Brain microvascular endothelial cell (primary cell): Measurements from ENCODE around the gene KCNN3.

Experiments used
- DNase-seq: peaks from one replicate; pipeline ENCODE4 v3.0.0-alpha.2; 2020
- H3K27ac ChIP-seq: fragments of 250-450 bp; sonication (Bioruptor Pico); 2 replicates; pipeline ENCODE4 v1.5.1; 2020; ENCODE audit warnings: mild to moderate bottlenecking, moderate library complexity
- H3K27me3 ChIP-seq: fragments of 250-450 bp; sonication (Bioruptor Pico); replicated peaks from 2 replicates; pipeline ENCODE4 v1.5.1; 2020; ENCODE audit warnings: mild to moderate bottlenecking
- H3K36me3 ChIP-seq: fragments of 250-450 bp; sonication (Bioruptor Pico); replicated peaks from 2 replicates; pipeline ENCODE4 v1.5.1; 2020; ENCODE audit warnings: mild to moderate bottlenecking
- H3K4me3 ChIP-seq: 2 replicates; pipeline ENCODE4 v1.5.1; 2011; ENCODE audit warnings: low read depth, mild to moderate bottlenecking, control low read depth, low read length, moderate library complexity
- CTCF ChIP-seq: IDR thresholded peaks from 2 replicates; pipeline ENCODE4 v1.5.1; 2011; ENCODE audit warnings: low read depth, mild to moderate bottlenecking, moderate library complexity, low read length, control low read depth, inconsistent platforms; ENCODE audit errors: missing control alignments
- in situ Hi-C: cut with HindIII; loops from 2 replicates; pipeline ENCODE4 v1.10.0; 2017; ENCODE audit warnings: low sequenced_read_pairs, low pct_ligation_motif_present

The KCNN3 gene

DNA sequence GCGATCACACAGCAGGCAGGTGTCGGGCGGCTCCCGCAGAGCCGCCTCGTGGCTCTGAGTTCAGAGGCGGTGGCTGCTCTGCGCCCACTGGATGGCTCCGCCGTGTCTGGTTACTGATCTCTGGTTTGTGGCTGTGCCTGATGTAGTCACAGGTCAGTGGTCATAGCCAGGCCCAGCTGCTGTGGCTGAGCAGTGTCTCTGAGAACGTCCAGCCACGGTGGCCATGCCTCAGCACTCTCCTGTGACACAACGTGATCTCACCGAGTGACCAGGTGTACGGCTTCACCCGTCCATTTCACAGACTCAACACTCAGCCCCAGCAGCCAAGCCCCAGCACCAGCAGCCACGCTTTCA lies 61.2 kb downstream of the KCNN3 start:
- Histone ChIP-seq H3K27me3 (peaks cover 21% of the 10 kb centered on the region), H3K4me3 (no peak overlapping the region), H3K36me3 (no peaks in the 10 kb centered on the region), H3K27ac (no peak overlapping the region)
- in situ Hi-C loops, result no loop called here
- TF ChIP-seq CTCF, result no peak
- DNase-seq, result no peak

DNA sequence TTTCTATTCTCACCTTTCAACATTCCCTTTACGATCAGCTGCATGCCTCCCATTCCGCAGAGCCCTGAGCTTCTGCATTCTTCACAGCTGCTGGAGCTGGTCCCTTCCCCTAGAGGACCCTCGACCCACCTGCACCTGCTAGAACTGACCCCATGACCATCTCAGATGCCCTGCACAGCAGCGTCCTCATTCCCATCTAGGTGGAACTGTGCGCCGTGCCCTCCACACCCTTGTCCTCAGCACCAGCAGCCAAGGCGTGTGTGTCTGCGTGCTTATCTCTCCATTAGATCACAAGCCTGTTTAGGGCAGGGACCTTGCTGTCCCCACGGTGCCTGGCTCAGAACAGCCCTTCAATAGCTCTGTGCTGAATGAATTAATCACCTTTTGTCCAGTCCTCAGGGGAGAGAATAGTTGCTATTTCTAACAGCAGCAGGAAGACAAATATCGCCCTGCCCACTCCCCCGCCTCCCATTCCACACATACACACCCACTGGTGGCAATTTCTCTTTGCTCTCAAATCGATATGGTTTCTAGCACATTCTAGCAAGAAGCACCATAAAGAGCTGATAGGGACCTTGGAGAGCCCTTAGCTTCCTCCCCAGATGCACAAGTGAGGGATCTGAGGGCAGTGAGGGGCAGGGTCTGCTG lies 61.7 kb downstream of the KCNN3 start:
- no peak overlapping the region for H3K27ac ChIP-seq
- in situ Hi-C loops, result no loop called here
- peaks cover 21% of the 10 kb centered on the region for H3K27me3 ChIP-seq
- no peak for TF ChIP-seq CTCF
- H3K36me3 ChIP-seq, result no peaks in the 10 kb centered on the region
- H3K4me3 ChIP-seq, result no peak overlapping the region
- no peak for DNase-seq

DNA sequence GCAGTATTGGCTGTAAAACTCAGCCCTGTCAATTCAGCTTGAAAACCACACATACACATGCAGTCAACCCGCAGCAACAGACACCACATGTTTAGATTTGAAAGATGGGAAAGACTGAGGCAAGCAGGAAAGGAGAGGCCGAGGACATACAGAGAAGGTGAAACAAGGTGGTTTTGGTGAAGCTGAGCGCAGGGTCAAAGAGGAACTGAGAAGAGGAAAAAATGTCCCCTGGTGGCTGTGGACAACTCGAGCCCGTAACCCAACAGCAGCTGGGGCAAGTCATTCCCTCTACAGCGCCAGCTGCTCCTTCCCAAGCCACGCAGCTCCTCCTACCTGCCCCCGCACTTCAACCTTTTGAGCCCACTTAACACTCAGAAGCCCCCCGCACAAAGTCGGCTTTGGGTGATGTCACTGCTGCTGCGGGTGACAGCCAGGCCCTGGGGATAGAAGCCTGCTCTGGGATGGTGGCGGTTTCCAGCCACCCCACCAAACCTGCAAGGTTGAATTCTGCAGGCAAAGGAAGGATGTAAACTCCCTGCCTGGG lies 63.0 kb downstream of the KCNN3 start:
- in situ Hi-C loops, result no loop called here
- Histone ChIP-seq H3K36me3 (no peaks in the 10 kb centered on the region), H3K4me3 (no peak overlapping the region), H3K27me3 (peaks cover 21% of the 10 kb centered on the region), H3K27ac (no peak overlapping the region)
- no peak for DNase-seq
- TF ChIP-seq CTCF, result no peak

DNA sequence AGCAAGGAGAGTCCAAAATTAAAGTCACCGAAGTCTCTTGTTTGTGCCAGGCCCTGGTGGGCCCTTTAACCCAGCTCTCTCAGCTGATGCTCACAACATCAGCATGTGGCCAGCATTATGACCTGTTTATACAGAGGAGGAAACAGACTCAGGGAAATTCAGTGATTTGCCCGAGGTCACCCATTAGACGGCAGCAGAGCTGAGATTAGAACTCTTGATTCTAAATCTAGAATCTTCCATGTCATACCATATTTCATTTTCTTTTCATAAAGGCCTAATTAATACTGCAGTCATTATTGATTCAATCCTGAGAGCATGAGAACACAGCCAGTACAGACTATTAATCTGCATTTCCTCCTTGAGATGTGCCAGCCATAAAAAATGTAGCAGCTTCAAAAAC lies 63.7 kb downstream of the KCNN3 start:
- no peaks in the 10 kb centered on the region for H3K36me3 ChIP-seq
- H3K27me3 ChIP-seq, result peaks cover 21% of the 10 kb centered on the region
- H3K27ac ChIP-seq, result no peak overlapping the region
- in situ Hi-C loops, result no loop called here
- no peak for DNase-seq
- TF ChIP-seq CTCF, result no peak
- H3K4me3 ChIP-seq, result no peak overlapping the region

- Histone ChIP-seq H3K27ac (no peak overlapping the region), H3K4me3 (no peak overlapping the region), H3K27me3 (peaks cover 21% of the 10 kb centered on the region), H3K36me3 (no peaks in the 10 kb centered on the region)
- no peak for DNase-seq
- in situ Hi-C loops, result no loop called here
- no peak for TF ChIP-seq CTCF
Observed at GRCh38 chr1:154802982-154803920, 66.8 kb downstream of the KCNN3 start.
